ENCODE measurements around the gene MUSK.

DNA sequence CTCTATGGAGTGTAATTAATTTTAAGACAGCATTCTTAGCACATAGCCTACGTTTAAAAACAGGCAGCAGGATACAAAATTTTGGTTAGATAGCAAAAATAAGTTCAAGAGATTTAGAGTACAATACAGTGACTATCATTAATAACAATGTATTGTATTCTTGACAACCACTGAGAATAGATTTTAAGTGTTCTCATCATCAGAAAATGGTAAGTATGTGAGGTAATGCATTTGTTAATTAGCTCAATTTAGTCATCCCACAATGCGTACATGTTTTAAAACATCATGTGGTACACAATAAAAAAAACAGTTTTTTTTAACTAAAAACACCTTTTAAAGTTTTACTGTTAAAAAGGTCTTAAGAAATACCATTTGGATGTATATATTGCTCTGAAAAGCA is 94.2 kb downstream of the MUSK start:
- TF ChIP-seq, protein P1, sequence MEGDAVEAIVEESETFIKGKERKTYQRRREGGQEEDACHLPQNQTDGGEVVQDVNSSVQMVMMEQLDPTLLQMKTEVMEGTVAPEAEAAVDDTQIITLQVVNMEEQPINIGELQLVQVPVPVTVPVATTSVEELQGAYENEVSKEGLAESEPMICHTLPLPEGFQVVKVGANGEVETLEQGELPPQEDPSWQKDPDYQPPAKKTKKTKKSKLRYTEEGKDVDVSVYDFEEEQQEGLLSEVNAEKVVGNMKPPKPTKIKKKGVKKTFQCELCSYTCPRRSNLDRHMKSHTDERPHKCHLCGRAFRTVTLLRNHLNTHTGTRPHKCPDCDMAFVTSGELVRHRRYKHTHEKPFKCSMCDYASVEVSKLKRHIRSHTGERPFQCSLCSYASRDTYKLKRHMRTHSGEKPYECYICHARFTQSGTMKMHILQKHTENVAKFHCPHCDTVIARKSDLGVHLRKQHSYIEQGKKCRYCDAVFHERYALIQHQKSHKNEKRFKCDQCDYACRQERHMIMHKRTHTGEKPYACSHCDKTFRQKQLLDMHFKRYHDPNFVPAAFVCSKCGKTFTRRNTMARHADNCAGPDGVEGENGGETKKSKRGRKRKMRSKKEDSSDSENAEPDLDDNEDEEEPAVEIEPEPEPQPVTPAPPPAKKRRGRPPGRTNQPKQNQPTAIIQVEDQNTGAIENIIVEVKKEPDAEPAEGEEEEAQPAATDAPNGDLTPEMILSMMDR (IDR thresholded peaks at IDR 0.05) = no peak
- TF ChIP-seq POLR2A (IDR thresholded peaks at IDR 0.05) = no peak

Data from testis (tissue), 2 donors.